PC-9 (cell line): Measurements from ENCODE around the gene HILPDA. TPM values are rescaled to one million over a fixed set of nuclear protein-coding genes. Genes with fewer than 3 reads are reported as not detected.
"Not testable (repeated sequence)": the region's sequence is repeated elsewhere in the genome, so short reads cannot be mapped to it uniquely, and the experiment has no call there.

ENCODE experiments used
- BruUV-seq: library from RNA; stranded (reverse); fragments of 400-500 nt; replicated peaks from 2 replicates; lab custom pipeline; 2021; lab: Mats Ljungman, UMichigan
- CTCF ChIA-PET: fragments of 300-600 bp; sonication (Branson Sonifier 250); formaldehyde crosslinking; loops from one replicate; lab custom pipeline; 2022; ENCODE audit warnings: antibody characterized with exemption; lab: Charles Lee
- POLR2A ChIA-PET: fragments of 300-600 bp; sonication (Branson Sonifier 250); formaldehyde crosslinking; loops from one replicate; lab custom pipeline; 2022; ENCODE audit warnings: antibody characterized with exemption; ENCODE audit not compliant: unreplicated experiment; lab: Charles Lee
- DNase-seq, 2 experiments: peaks; one replicate each; pipeline versions ENCODE4 v3.0.0 to v3.0.0-alpha.2; 2015 to 2022; ENCODE audit warnings: mixed read lengths in 1 of 2
- H2AFZ ChIP-seq: fragments of 200-600 bp; sonication (generic); 2 replicates; pipeline ENCODE4 v1.8.1; 2017; ENCODE audit warnings: antibody characterized with exemption
- H3F3A ChIP-seq: fragments of 200-600 bp; sonication (generic); 2 replicates; pipeline ENCODE4 v1.8.1; 2017; ENCODE audit warnings: antibody characterized with exemption, mild to moderate bottlenecking, low read depth; ENCODE audit not compliant: insufficient read depth
- H3K27ac ChIP-seq: fragments of 200-600 bp; sonication (generic); 2 replicates; pipeline ENCODE4 v1.6.1; 2016; ENCODE audit warnings: mixed run types
- H3K27me3 ChIP-seq: fragments of 200-600 bp; sonication (generic); 2 replicates; pipeline ENCODE4 v1.6.1; 2016; ENCODE audit warnings: low read depth, mixed run types; ENCODE audit not compliant: insufficient read depth
- H3K36me3 ChIP-seq: fragments of 200-600 bp; sonication (generic); 2 replicates; pipeline ENCODE4 v1.6.1; 2016; ENCODE audit warnings: low read depth, mixed run types
- H3K4me1 ChIP-seq: fragments of 200-600 bp; sonication (generic); replicated peaks from 2 replicates; pipeline ENCODE4 v1.6.1; 2016; ENCODE audit warnings: mixed run types; ENCODE audit not compliant: insufficient read depth
- H3K4me2 ChIP-seq: fragments of 200-600 bp; sonication (generic); 2 replicates; pipeline ENCODE4 v1.6.1; 2017; ENCODE audit warnings: mixed run types
- H3K4me3 ChIP-seq: fragments of 200-600 bp; sonication (generic); 2 replicates; pipeline ENCODE4 v1.6.1; 2016; ENCODE audit warnings: mixed run types
- H3K79me2 ChIP-seq: fragments of 200-600 bp; sonication (generic); 2 replicates; pipeline ENCODE4 v1.6.1; 2017; ENCODE audit warnings: low read depth, mixed run types
- H3K9me2 ChIP-seq: fragments of 200-600 bp; sonication (generic); 2 replicates; pipeline ENCODE4 v1.8.1; 2017; ENCODE audit warnings: mild to moderate bottlenecking; ENCODE audit not compliant: insufficient read depth
- H3K9me3 ChIP-seq: fragments of 200-600 bp; sonication (generic); 2 replicates; pipeline ENCODE4 v1.8.1; 2016; ENCODE audit warnings: low read depth; ENCODE audit not compliant: insufficient read depth
- H4K20me1 ChIP-seq: fragments of 200-600 bp; sonication (generic); 2 replicates; pipeline ENCODE4 v1.8.1; 2017; ENCODE audit not compliant: insufficient read depth
- intact Hi-C: fragments of 100-400 bp; cut with micrococcal nuclease; formaldehyde crosslinking; loops from one replicate; pipeline ENCODE4 v1.10.0; 2022; ENCODE audit not compliant: unreplicated experiment
- total RNA-seq: library from RNA; stranded (reverse); gene quantifications from 2 replicates; pipeline ENCODE4 v1.2.3, GENCODE V29; 2021
- TF ChIP-seq, protein P1 (sequence below): fragments of 200-600 bp; sonication (generic); conservative IDR thresholded peaks from 2 replicates; pipeline ENCODE4 v1.6.1; 2017; ENCODE audit warnings: mixed run types, antibody characterized with exemption, mild to moderate bottlenecking, moderate library complexity

The HILPDA gene
- total RNA-seq, 1 experiment from 2014 or later = 22.8 TPM

DNA sequence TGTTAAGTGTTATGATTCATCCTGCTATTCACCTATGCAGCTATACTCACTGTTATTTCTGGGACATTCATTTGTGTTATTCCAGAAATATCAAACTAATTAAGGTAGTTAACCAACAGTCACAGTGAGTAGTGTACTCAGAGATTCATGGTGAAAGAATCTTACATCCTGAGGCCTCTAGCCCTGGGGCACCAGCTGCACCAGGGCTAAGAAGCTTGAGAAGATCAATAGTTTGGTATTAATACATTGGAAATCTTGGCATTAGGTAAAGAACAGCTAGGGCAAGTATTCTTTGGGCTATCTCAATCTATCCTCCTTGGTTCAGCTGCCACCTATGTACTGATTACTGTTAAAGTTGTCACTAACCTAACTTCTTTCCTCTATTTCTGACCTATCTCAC is 11.2 kb downstream of the HILPDA start:
- H3K27me3 ChIP-seq, H3K4me1 ChIP-seq, BruUV-seq, DNase-seq, H4K20me1 ChIP-seq, H3K9me3 ChIP-seq, intact Hi-C loops, H3K79me2 ChIP-seq, H3K4me3 ChIP-seq, POLR2A ChIA-PET, H3K36me3 ChIP-seq, H2AFZ ChIP-seq, H3K4me2 ChIP-seq, H3K27ac ChIP-seq, H3K9me2 ChIP-seq, H3F3A ChIP-seq: not testable (repeated sequence)
- CTCF ChIA-PET = interaction anchor here (0.6 kb wide), 1 partner anchor 46 kb away, joined by 4 read pairs; no protein-coding TSS in a partner anchor

DNA sequence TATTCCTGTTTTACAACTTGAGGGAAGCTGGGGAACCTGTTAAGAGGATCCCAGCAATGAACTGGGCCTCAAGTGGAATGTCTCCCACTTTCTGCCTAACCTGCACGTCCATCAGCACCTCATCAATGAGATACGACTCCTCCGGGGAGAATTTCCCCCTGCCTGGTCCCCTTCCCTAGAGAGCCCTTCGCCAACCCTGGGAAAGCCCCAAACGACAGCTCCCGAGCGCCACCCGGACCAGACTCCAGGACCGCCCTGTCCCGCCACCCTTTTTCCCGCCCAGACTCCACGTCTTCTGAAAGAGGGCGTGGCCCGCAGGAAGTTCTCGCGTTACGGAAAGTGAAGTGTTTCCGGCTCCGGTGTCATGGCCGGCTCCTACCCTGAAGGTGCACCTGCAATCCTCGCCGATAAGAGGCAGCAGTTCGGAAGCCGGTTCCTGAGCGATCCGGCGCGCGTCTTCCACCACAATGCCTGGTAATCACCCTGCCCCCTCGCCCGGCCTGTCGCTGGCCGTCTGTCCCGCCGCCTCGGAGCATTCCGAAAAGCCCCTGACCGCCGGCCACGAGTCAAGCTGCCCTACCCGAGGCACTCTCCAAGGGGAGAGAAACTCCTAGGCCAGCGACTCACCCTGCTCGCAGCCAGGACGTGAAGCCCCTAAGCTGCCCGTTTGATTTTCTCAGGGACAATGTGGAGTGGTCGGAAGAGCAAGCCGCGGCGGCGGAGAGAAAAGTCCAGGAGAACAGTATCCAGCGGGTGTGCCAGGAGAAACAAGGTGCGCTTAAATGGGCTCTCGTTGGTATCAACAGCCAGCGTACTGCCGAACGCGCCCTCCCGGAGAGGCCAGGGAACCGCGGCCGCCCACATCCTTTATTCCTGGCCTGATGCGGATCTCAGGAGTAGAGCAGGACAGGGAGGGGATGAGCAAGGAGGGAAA is 21.0 kb downstream of the HILPDA start, which contains the start of gene METTL2B:
Gene METTL2B, plus strand, starts transcription at position 347 of the 934 bp plus-strand sequence. Its CDS starts 18 bp downstream, at position 365.
- POLR2A ChIA-PET = interaction anchor here (0.6 kb wide), 1 partner anchor 1540 kb away, joined by 3 read pairs; no protein-coding TSS in a partner anchor
- BruUV-seq = TSS peak; percentile 55
- H3K27ac ChIP-seq = peak within 1 kb of the TSS; percentile 73
- H3F3A ChIP-seq, H3K27me3 ChIP-seq, H3K9me2 ChIP-seq, H3K36me3 ChIP-seq, H4K20me1 ChIP-seq, H3K9me3 ChIP-seq: not testable (repeated sequence)
- H3K4me3 ChIP-seq = peak within 1 kb of the TSS; percentile 61
- TF ChIP-seq, protein P1, sequence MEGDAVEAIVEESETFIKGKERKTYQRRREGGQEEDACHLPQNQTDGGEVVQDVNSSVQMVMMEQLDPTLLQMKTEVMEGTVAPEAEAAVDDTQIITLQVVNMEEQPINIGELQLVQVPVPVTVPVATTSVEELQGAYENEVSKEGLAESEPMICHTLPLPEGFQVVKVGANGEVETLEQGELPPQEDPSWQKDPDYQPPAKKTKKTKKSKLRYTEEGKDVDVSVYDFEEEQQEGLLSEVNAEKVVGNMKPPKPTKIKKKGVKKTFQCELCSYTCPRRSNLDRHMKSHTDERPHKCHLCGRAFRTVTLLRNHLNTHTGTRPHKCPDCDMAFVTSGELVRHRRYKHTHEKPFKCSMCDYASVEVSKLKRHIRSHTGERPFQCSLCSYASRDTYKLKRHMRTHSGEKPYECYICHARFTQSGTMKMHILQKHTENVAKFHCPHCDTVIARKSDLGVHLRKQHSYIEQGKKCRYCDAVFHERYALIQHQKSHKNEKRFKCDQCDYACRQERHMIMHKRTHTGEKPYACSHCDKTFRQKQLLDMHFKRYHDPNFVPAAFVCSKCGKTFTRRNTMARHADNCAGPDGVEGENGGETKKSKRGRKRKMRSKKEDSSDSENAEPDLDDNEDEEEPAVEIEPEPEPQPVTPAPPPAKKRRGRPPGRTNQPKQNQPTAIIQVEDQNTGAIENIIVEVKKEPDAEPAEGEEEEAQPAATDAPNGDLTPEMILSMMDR = peak; percentile 54; the same call in 1 of the 2 replicates
- CTCF ChIA-PET = interaction anchor here (0.6 to 1.4 kb wide), 3 partner anchors 60 to 262 kb away, joined by 4 to 5 read pairs (median 4); partner anchors contain the start of gene CALU
- H2AFZ ChIP-seq = peak within 1 kb of the TSS; percentile 85
- peak; percentile 93 to 95 for DNase-seq
- intact Hi-C loops = loop anchor here (5.0 kb wide), 1 partner anchor 406 kb away; no protein-coding TSS in a partner anchor
- peaks cover 14% of the 10 kb centered on the region for H3K4me1 ChIP-seq
- H3K4me2 ChIP-seq = peak within 1 kb of the TSS; percentile 86
- H3K79me2 ChIP-seq = peaks cover 30% of the 10 kb centered on the region

DNA sequence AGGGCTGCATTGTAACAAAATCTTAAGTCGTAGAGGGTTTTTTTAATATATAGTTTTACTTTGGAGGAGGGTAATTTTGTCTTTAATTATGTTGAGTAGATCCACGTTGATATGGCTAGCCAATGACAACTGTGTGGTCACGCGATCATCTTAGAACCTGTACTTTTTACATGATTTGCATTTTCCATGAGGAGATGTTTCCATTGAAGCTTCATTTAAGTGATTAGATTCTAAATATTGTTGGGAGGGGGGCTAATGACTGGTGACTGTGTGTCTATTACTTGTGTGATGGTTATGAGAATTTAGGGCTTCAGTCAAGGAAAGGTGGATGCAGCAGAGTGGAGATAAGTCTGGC is 21.6 kb downstream of the HILPDA start:
- peak overlapping the region; percentile 85 for H2AFZ ChIP-seq
- H3F3A ChIP-seq, H3K9me3 ChIP-seq, BruUV-seq, H3K9me2 ChIP-seq, H4K20me1 ChIP-seq, DNase-seq, H3K36me3 ChIP-seq, H3K27me3 ChIP-seq: not testable (repeated sequence)
- peaks cover 14% of the 10 kb centered on the region for H3K4me1 ChIP-seq
- peak overlapping the region; percentile 86 for H3K4me2 ChIP-seq
- intact Hi-C loops = loop anchor here (5.0 kb wide), 1 partner anchor 405 kb away; no protein-coding TSS in a partner anchor
- POLR2A ChIA-PET = interaction anchor here (0.6 kb wide), 1 partner anchor 1539 kb away, joined by 3 read pairs; no protein-coding TSS in a partner anchor
- peaks cover 30% of the 10 kb centered on the region for H3K79me2 ChIP-seq
- CTCF ChIA-PET = interaction anchor here (1.4 kb wide), 1 partner anchor 90 kb away, joined by 4 read pairs; no protein-coding TSS in a partner anchor
- H3K27ac ChIP-seq = peak overlapping the region; percentile 73
- peak overlapping the region; percentile 61 for H3K4me3 ChIP-seq

DNA sequence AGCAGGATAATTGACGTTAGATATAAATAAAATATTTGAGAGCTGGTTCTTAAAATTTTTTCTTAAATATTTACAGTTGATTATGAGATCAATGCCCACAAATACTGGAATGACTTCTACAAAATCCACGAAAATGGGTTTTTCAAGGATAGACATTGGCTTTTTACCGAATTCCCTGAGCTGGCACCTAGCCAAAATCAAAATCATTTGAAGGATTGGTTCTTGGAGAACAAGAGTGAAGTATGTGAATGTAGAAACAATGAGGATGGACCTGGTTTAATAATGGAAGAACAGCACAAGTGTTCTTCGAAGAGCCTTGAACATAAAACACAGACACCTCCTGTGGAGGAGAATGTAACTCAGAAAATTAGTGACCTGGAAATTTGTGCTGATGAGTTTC is 23.4 kb downstream of the HILPDA start:
- intact Hi-C loops = loop anchor here (5.0 kb wide), 1 partner anchor 403 kb away; no protein-coding TSS in a partner anchor
- CTCF ChIA-PET, H3K4me2 ChIP-seq, H3K36me3 ChIP-seq, DNase-seq, H3K4me3 ChIP-seq, H3K27me3 ChIP-seq, POLR2A ChIA-PET, H3K9me2 ChIP-seq, H3K27ac ChIP-seq, H4K20me1 ChIP-seq, H2AFZ ChIP-seq, H3F3A ChIP-seq, H3K9me3 ChIP-seq, BruUV-seq: not testable (repeated sequence)
- Histone ChIP-seq H3K4me1 (peaks cover 14% of the 10 kb centered on the region), H3K79me2 (peaks cover 30% of the 10 kb centered on the region)

DNA sequence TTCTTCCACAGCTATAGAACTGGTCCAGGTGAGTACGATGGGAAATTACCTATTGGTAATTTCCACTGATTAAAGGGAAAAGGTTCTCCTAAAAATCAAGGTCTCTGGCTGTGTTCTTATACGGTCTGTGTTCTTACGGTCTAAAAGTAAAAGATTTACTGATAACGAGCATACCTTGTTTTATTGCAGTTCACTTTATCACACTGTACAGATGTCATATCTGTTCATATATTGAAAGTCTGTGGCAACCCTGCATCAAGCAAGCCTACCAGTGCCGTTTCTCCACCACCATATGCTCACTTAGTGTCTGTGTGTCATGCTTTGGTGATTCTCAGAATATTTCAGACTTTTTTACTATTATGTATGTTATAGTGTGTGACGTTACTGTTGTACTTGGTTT is 32.5 kb downstream of the HILPDA start:
- CTCF ChIA-PET, H3F3A ChIP-seq, H4K20me1 ChIP-seq, H3K4me1 ChIP-seq, H3K4me2 ChIP-seq, H2AFZ ChIP-seq, H3K9me3 ChIP-seq, BruUV-seq, H3K27me3 ChIP-seq, DNase-seq, H3K27ac ChIP-seq, H3K36me3 ChIP-seq, H3K4me3 ChIP-seq, intact Hi-C loops, H3K9me2 ChIP-seq, POLR2A ChIA-PET, H3K79me2 ChIP-seq: not testable (repeated sequence)
